H1 (cell line): Measurements from ENCODE around the gene TXLNB.

Source experiments
- EZH2 ChIP-seq: fragments of 200-600 bp; sonication (generic); IDR thresholded peaks from 2 replicates; pipeline ENCODE4 v1.7.1; 2012; ENCODE audit warnings: low read depth, mild to moderate bottlenecking, moderate library complexity, low read length, inconsistent platforms; ENCODE audit not compliant: severe bottlenecking
- GABPA ChIP-seq: IDR thresholded peaks from 2 replicates; pipeline ENCODE4 v1.6.1; 2011; ENCODE audit warnings: mild to moderate bottlenecking, low read length, moderate library complexity, borderline replicate concordance; ENCODE audit not compliant: insufficient read depth
- GTF2F1 ChIP-seq: IDR thresholded peaks from 2 replicates; pipeline ENCODE4 v1.6.1; 2012; ENCODE audit warnings: low read depth, low read length, improper control_type of control experiment, borderline replicate concordance
- JUN ChIP-seq: IDR thresholded peaks from 2 replicates; pipeline ENCODE4 v1.6.1; 2011; ENCODE audit warnings: low read depth, mild to moderate bottlenecking, improper control_type of control experiment, low read length
- KDM1A ChIP-seq: fragments of 200-600, 300-600 bp; sonication (generic); IDR thresholded peaks from 2 replicates; pipeline ENCODE4 v1.7.1; 2016; ENCODE audit warnings: mild to moderate bottlenecking, low read length, borderline replicate concordance
- POLR2A ChIP-seq, 2 experiments: IDR thresholded peaks; 1 replicate in 1 of 2; 2 replicates in 1 of 2; pipeline ENCODE4 v1.6.1; 2011; ENCODE audit warnings: low read depth in 2 of 2, low read length in 2 of 2, mild to moderate bottlenecking in 2 of 2; ENCODE audit errors: control extremely low read depth in 1 of 2
- TAF1 ChIP-seq: IDR thresholded peaks from 2 replicates; pipeline ENCODE4 v1.6.1; 2011; ENCODE audit warnings: mild to moderate bottlenecking, low read depth, low read length
- TF ChIP-seq, protein P1 (sequence below), 3 experiments: IDR thresholded peaks; 1 replicate in 2 of 3; 2 replicates in 1 of 3; pipeline versions ENCODE4 v1.5.1 to v1.6.1; 2011; ENCODE audit warnings: low read length in 3 of 3, mild to moderate bottlenecking in 3 of 3, inconsistent platforms in 2 of 3, low read depth in 1 of 3, moderate library complexity in 1 of 3; ENCODE audit not compliant: insufficient read depth in 1 of 3; ENCODE audit errors: control extremely low read depth in 1 of 3

DNA sequence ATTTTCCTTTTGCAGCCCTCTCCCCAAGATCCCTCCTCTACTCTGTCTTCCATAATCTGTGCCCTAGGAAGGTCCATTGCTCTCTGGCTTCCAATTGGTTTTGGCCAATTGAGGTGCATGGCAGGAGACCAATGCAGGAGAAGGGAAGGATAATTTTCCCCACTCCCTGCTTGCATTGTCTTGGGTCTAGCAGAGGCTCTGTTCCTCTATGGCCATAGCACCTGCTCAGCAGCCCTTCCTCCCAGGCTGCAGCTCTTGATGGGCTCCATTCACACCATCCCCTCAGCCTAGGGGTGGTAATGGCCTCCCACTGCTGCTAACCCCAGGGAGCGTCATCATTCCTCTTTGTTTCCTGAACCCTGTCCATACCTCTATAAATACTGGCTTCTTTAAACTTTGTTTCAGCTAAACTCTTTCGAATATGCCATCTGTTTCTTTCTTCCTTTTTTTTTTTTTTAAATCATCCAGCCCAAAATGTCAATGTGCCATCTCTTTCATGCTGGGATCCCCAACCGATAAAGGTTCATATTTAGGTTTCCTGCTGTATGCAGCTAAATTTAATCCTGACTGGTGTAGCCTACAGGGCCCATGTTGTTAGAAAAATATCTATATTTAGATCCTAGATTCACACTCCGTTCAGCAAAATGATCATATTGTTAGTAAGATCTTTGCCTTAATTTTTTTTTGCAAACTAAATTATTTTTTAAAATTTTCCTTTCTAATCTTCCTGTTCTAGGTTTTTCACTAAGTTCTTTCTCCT lies 93.1 kb downstream of the TXLNB start:
- no peak for TF ChIP-seq JUN
- TF ChIP-seq EZH2 = no peak
- TF ChIP-seq, protein P1, sequence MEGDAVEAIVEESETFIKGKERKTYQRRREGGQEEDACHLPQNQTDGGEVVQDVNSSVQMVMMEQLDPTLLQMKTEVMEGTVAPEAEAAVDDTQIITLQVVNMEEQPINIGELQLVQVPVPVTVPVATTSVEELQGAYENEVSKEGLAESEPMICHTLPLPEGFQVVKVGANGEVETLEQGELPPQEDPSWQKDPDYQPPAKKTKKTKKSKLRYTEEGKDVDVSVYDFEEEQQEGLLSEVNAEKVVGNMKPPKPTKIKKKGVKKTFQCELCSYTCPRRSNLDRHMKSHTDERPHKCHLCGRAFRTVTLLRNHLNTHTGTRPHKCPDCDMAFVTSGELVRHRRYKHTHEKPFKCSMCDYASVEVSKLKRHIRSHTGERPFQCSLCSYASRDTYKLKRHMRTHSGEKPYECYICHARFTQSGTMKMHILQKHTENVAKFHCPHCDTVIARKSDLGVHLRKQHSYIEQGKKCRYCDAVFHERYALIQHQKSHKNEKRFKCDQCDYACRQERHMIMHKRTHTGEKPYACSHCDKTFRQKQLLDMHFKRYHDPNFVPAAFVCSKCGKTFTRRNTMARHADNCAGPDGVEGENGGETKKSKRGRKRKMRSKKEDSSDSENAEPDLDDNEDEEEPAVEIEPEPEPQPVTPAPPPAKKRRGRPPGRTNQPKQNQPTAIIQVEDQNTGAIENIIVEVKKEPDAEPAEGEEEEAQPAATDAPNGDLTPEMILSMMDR (IDR thresholded peaks at IDR 0.05; ENCODE audit: control extremely low read depth in 1 of 3, insufficient read depth in 1 of 3, low read depth in 1 of 3, low read length in 3 of 3) = no peak
- no peak for TF ChIP-seq POLR2A (IDR thresholded peaks at IDR 0.05; ENCODE audit: control extremely low read depth in 1 of 2, low read depth in 2 of 2, low read length in 2 of 2)
- TF ChIP-seq GTF2F1 = no peak
- TF ChIP-seq KDM1A = no peak
- no peak for TF ChIP-seq GABPA
- no peak for TF ChIP-seq TAF1
